ENCODE results near the gene IL1RAPL1.

DNA sequence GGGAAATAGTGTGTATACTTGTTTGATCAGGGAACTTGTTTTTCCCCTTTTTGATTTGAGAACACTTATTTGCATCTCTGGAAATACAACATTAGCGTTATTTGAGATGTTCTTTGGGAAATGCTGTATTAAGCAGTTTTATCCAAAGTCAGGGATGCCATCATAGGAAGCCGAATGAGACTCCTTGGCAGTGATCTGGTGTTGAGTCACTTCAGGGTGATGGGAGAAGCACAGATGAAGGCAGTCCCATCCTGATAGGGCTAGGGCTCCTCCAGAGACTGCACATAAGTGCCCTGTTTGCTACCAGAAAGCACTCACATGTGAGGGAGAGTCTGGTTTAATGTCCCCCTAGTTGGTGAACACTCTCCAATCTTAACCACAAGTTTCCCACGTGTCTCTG lies 62.3 kb downstream of the IL1RAPL1 start:
- TF ChIP-seq, protein P1, sequence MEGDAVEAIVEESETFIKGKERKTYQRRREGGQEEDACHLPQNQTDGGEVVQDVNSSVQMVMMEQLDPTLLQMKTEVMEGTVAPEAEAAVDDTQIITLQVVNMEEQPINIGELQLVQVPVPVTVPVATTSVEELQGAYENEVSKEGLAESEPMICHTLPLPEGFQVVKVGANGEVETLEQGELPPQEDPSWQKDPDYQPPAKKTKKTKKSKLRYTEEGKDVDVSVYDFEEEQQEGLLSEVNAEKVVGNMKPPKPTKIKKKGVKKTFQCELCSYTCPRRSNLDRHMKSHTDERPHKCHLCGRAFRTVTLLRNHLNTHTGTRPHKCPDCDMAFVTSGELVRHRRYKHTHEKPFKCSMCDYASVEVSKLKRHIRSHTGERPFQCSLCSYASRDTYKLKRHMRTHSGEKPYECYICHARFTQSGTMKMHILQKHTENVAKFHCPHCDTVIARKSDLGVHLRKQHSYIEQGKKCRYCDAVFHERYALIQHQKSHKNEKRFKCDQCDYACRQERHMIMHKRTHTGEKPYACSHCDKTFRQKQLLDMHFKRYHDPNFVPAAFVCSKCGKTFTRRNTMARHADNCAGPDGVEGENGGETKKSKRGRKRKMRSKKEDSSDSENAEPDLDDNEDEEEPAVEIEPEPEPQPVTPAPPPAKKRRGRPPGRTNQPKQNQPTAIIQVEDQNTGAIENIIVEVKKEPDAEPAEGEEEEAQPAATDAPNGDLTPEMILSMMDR (IDR thresholded peaks at IDR 0.05; ENCODE audit: insufficient read depth, low read depth, low read length): no peak
- TF ChIP-seq EZH2 (IDR thresholded peaks at IDR 0.05; ENCODE audit: insufficient read depth, low read length): no peak
